Keratinocyte (primary cell): Measurements from ENCODE around the gene DNAJC7. TPM values are rescaled to one million over a fixed set of nuclear protein-coding genes. Genes with fewer than 3 reads are reported as not detected.

ENCODE experiments used
- DNase-seq: peaks from one replicate; pipeline ENCODE4 v3.0.0-alpha.2; 2011; ENCODE audit warnings: low read depth, missing footprints, low spot score
- FAIRE-seq: peaks from 2 replicates; lab custom pipeline; 2011; peaks lifted over from hg19 to GRCh38; lab: Jason Lieb, UNC
- H2AFZ ChIP-seq: 2 replicates; pipeline ENCODE4 v1.6.0; 2012; ENCODE audit warnings: low read length, control low read depth, inconsistent platforms; ENCODE audit not compliant: control insufficient read depth
- H3K27ac ChIP-seq: 2 replicates; pipeline ENCODE4 v1.5.1; 2011; ENCODE audit warnings: low read length; ENCODE audit not compliant: control insufficient read depth, insufficient read depth
- H3K27me3 ChIP-seq: 3 replicates; pipeline ENCODE4 v1.6.0; 2011; ENCODE audit warnings: low read length; ENCODE audit not compliant: control insufficient read depth, insufficient read depth; ENCODE audit errors: extremely low read depth
- H3K36me3 ChIP-seq, 2 experiments: 2 replicates in 1 of 2; 3 replicates in 1 of 2; pipeline ENCODE4 v1.5.1; 2011; ENCODE audit warnings: low read length in 2 of 2, mild to moderate bottlenecking in 1 of 2; ENCODE audit not compliant: control insufficient read depth in 2 of 2, insufficient read depth in 2 of 2; ENCODE audit errors: extremely low read depth in 1 of 2
- H3K4me1 ChIP-seq: 3 replicates; pipeline ENCODE4 v1.5.1; 2011; ENCODE audit warnings: low read length; ENCODE audit not compliant: control insufficient read depth, insufficient read depth; ENCODE audit errors: extremely low read depth
- H3K4me2 ChIP-seq: 3 replicates; pipeline ENCODE4 v1.6.0; 2011; ENCODE audit warnings: low read depth, low read length; ENCODE audit not compliant: control insufficient read depth, insufficient read depth; ENCODE audit errors: extremely low read depth
- H3K4me3 ChIP-seq, 3 experiments: fragments of 200-600 bp in 1 of 3; sonication (generic) in 1 of 3; 2 replicates in 2 of 3; 3 replicates in 1 of 3; pipeline ENCODE4 v1.5.1; 2011 to 2016; ENCODE audit warnings: low read length in 3 of 3, mild to moderate bottlenecking in 3 of 3, control low read depth in 2 of 3, inconsistent platforms in 1 of 3, low read depth in 1 of 3, mixed read lengths in 1 of 3, mixed run types in 1 of 3, moderate library complexity in 1 of 3; ENCODE audit not compliant: control insufficient read depth in 2 of 3, insufficient read depth in 2 of 3; ENCODE audit errors: extremely low read depth in 1 of 3
- H3K79me2 ChIP-seq: 2 replicates; pipeline ENCODE4 v1.6.0; 2012; ENCODE audit warnings: low read length; ENCODE audit not compliant: control insufficient read depth, insufficient read depth
- H3K9ac ChIP-seq: 3 replicates; pipeline ENCODE4 v1.6.0; 2011; ENCODE audit warnings: low read length; ENCODE audit not compliant: control insufficient read depth, insufficient read depth; ENCODE audit errors: extremely low read depth
- H3K9me1 ChIP-seq: 3 replicates; pipeline ENCODE4 v1.6.0; 2011; ENCODE audit warnings: low read length; ENCODE audit not compliant: control insufficient read depth, insufficient read depth; ENCODE audit errors: extremely low read depth
- H3K9me3 ChIP-seq: 2 replicates; pipeline ENCODE4 v1.5.1; 2012; ENCODE audit warnings: low read depth, low read length; ENCODE audit not compliant: control insufficient read depth
- H4K20me1 ChIP-seq: 3 replicates; pipeline ENCODE4 v1.6.0; 2011; ENCODE audit warnings: low read length; ENCODE audit not compliant: control insufficient read depth, insufficient read depth; ENCODE audit errors: extremely low read depth
- EZH2 ChIP-seq: IDR thresholded peaks from one replicate; pipeline ENCODE4 v1.6.1; 2012; ENCODE audit warnings: inconsistent platforms, mild to moderate bottlenecking, low read length, moderate library complexity
- dilution Hi-C: fragments of 300-500 bp; cut with MboI; formaldehyde crosslinking; loops from one replicate; pipeline ENCODE4 v1.7.0; 2020; ENCODE audit warnings: low sequenced_read_pairs; ENCODE audit not compliant: extremely low pct_ligation_motif_present
- polyA plus RNA-seq, 5 experiments: library from polyadenylated mRNA; depleted of rRNA in 3 of 5; stranded (reverse) in 3 of 5; stranded (forward) in 1 of 5; unstranded in 1 of 5; fragments of >200 nt; gene quantifications; 1 replicate in 1 of 5; 2 replicates in 3 of 5; 3 replicates in 1 of 5; pipeline versions ENCODE4 v1.2.1 to v1.2.3, GENCODE V29; 2011 to 2012; ENCODE audit warnings: missing spikeins in 2 of 5, low read depth in 1 of 5, low replicate concordance in 1 of 5
- TF ChIP-seq, protein P1 (sequence below), 3 experiments: IDR thresholded peaks in 1 of 3; conservative IDR thresholded peaks in 1 of 3; optimal IDR thresholded peaks in 1 of 3; 2 replicates in 2 of 3; 3 replicates in 1 of 3; pipeline versions ENCODE3 to v1.5.1; 2011; ENCODE audit warnings: low read length in 3 of 3, mild to moderate bottlenecking in 3 of 3, moderate library complexity in 2 of 3, control low read depth in 1 of 3, inconsistent platforms in 1 of 3; ENCODE audit not compliant: insufficient read depth in 2 of 3; ENCODE audit errors: extremely low read depth in 1 of 3

Gene DNAJC7
- polyA plus RNA-seq, 1 donor (not counting 4 experiments of a cell fraction or from before 2014, with no cell fraction given), result 82.5 TPM

- dilution Hi-C loops, result no loop called here
- DNase-seq, result no peak
- no peak overlapping the region for H3K9ac ChIP-seq
Measured at GRCh38 chr17:41957031-41957868, 60.0 kb downstream of the DNAJC7 start.

GRCh38 chr17:41956522-41956921, 60.7 kb downstream of the DNAJC7 start:
- Histone ChIP-seq H3K4me3 (no peak overlapping the region), H3K4me2 (no peak overlapping the region), H3K4me1 (no peaks in the 10 kb centered on the region), H3K36me3 (no peaks in the 10 kb centered on the region), H3K9me3 (no peaks in the 10 kb centered on the region), H3K9ac (no peak overlapping the region), H2AFZ (no peak overlapping the region), H4K20me1 (no peaks in the 10 kb centered on the region), H3K79me2 (no peaks in the 10 kb centered on the region), H3K27ac (no peak overlapping the region), H3K27me3 (no peaks in the 10 kb centered on the region), H3K9me1 (no peaks in the 10 kb centered on the region)
- FAIRE-seq (no peak), DNase-seq (no peak)
- no peak for TF ChIP-seq EZH2
- TF ChIP-seq, protein P1, sequence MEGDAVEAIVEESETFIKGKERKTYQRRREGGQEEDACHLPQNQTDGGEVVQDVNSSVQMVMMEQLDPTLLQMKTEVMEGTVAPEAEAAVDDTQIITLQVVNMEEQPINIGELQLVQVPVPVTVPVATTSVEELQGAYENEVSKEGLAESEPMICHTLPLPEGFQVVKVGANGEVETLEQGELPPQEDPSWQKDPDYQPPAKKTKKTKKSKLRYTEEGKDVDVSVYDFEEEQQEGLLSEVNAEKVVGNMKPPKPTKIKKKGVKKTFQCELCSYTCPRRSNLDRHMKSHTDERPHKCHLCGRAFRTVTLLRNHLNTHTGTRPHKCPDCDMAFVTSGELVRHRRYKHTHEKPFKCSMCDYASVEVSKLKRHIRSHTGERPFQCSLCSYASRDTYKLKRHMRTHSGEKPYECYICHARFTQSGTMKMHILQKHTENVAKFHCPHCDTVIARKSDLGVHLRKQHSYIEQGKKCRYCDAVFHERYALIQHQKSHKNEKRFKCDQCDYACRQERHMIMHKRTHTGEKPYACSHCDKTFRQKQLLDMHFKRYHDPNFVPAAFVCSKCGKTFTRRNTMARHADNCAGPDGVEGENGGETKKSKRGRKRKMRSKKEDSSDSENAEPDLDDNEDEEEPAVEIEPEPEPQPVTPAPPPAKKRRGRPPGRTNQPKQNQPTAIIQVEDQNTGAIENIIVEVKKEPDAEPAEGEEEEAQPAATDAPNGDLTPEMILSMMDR (optimal IDR thresholded peaks at IDR 0.05 in 1 of 3, IDR thresholded peaks at IDR 0.05 in 1 of 3, conservative IDR thresholded peaks at IDR 0.05 in 1 of 3; ENCODE audit: extremely low read depth in 1 of 3, insufficient read depth in 2 of 3, low read length in 3 of 3), result no peak
- dilution Hi-C loops, result no loop called here

More at GRCh38 chr17:41957031-41957868, 60.0 kb downstream of the DNAJC7 start:
- Histone ChIP-seq H3K79me2 (no peaks in the 10 kb centered on the region), H3K36me3 (no peaks in the 10 kb centered on the region), H2AFZ (no peak overlapping the region), H3K9me1 (no peaks in the 10 kb centered on the region), H3K9me3 (no peaks in the 10 kb centered on the region), H4K20me1 (no peaks in the 10 kb centered on the region), H3K4me2 (no peak overlapping the region), H3K27me3 (peaks cover 5% of the 10 kb centered on the region), H3K4me1 (no peaks in the 10 kb centered on the region), H3K27ac (no peak overlapping the region), H3K4me3 (no peak overlapping the region)
- TF ChIP-seq EZH2, result no peak
- TF ChIP-seq, protein P1 (optimal IDR thresholded peaks at IDR 0.05 in 1 of 3, IDR thresholded peaks at IDR 0.05 in 1 of 3, conservative IDR thresholded peaks at IDR 0.05 in 1 of 3; ENCODE audit: extremely low read depth in 1 of 3, insufficient read depth in 2 of 3, low read length in 3 of 3), result no peak
- no peak for FAIRE-seq
